Thymus (tissue), 11 donors: ENCODE measurements around the gene CHD5. TPM values are rescaled to one million over a fixed set of nuclear protein-coding genes. Genes with fewer than 3 reads are reported as not detected.

Source experiments
- DNase-seq, 9 donors: peaks; one replicate each; pipeline ENCODE4 v3.0.0-alpha.2; 2013; ENCODE audit warnings: low spot score in 9 of 9, low read depth in 6 of 9, missing footprints in 1 of 9
- H3K27ac ChIP-seq, 2 donors: one replicate each; pipeline ENCODE4 v1.5.1; 2013; ENCODE audit warnings: control low read depth in 1 of 2, low read depth in 1 of 2, low read length in 1 of 2, mild to moderate bottlenecking in 1 of 2, moderate library complexity in 1 of 2
- H3K27me3 ChIP-seq, 2 donors: one replicate each; pipeline ENCODE4 v1.5.1; 2013; ENCODE audit warnings: low read length in 1 of 2; ENCODE audit not compliant: control insufficient read depth in 2 of 2, insufficient read depth in 1 of 2
- H3K36me3 ChIP-seq, 2 donors: one replicate each; pipeline ENCODE4 v1.5.1; 2013; ENCODE audit warnings: low read length in 1 of 2, mild to moderate bottlenecking in 1 of 2, moderate library complexity in 1 of 2; ENCODE audit not compliant: control insufficient read depth in 2 of 2, insufficient read depth in 2 of 2
- H3K4me1 ChIP-seq, 2 donors: one replicate each; pipeline ENCODE4 v1.5.1; 2013; ENCODE audit warnings: low read length in 2 of 2; ENCODE audit not compliant: control insufficient read depth in 2 of 2, insufficient read depth in 2 of 2
- H3K4me3 ChIP-seq, 2 donors: one replicate each; pipeline ENCODE4 v1.5.1; 2013; ENCODE audit warnings: low read length in 2 of 2, control low read depth in 1 of 2, mild to moderate bottlenecking in 1 of 2
- H3K9me3 ChIP-seq, 2 donors: one replicate each; pipeline ENCODE4 v1.5.1; 2013; ENCODE audit warnings: low read length in 1 of 2, mild to moderate bottlenecking in 1 of 2; ENCODE audit not compliant: control insufficient read depth in 2 of 2, insufficient read depth in 1 of 2
- WGBS: extraction: QIAGEN DNeasy Blood & Tissue Kit; methylation state at CpG from one replicate; pipeline ENCODE4 v1.1.7; 2013; 5-methylcytosine and 5-hydroxymethylcytosine counted together
- polyA plus RNA-seq: library from polyadenylated mRNA; stranded (reverse); fragments of 200-250 nt; gene quantifications from one replicate; pipeline ENCODE4 v1.2.3, GENCODE V29; 2013
- total RNA-seq: library from RNA; stranded (reverse); fragments of 120-200 nt; gene quantifications from one replicate; pipeline ENCODE4 v1.2.4, GENCODE V29; 2013
- donor health status: healthy.

CHD5 gene
- total and polyA plus RNA-seq, 2 donors: 0.28 to 0.98 TPM

DNA sequence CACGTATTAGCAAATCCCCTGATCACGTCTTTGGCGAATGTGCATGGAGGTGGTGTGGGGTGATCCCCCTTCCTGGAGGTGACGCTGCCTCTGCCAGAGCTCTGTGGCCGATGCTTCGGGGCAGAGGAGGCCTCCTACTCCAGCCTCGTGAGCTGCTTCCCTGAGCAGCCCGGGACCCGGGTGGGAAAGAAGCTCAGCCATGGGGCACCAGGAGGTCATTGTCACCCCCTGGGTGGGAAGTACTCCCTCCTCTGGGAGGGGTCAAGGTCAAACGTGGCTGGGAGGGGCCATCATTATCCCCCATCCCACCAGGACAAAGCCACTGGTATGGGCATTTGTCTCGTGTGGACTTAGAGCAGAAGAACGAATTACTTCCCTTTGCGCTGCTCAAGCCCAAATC, 93.8 kb downstream of the CHD5 start:
- no peaks in the 10 kb centered on the region for H3K9me3 ChIP-seq
- peaks cover 0 to 26% of the 10 kb centered on the region in 2 donors for H3K36me3 ChIP-seq
- H3K27ac ChIP-seq: no peak overlapping the region
- 96% methylated on average over 13 of the region's 13 CpGs for WGBS
- H3K4me3 ChIP-seq: no peak overlapping the region
- H3K4me1 ChIP-seq: no peaks in the 10 kb centered on the region
- no peaks in the 10 kb centered on the region for H3K27me3 ChIP-seq
- DNase-seq: no peak

DNA sequence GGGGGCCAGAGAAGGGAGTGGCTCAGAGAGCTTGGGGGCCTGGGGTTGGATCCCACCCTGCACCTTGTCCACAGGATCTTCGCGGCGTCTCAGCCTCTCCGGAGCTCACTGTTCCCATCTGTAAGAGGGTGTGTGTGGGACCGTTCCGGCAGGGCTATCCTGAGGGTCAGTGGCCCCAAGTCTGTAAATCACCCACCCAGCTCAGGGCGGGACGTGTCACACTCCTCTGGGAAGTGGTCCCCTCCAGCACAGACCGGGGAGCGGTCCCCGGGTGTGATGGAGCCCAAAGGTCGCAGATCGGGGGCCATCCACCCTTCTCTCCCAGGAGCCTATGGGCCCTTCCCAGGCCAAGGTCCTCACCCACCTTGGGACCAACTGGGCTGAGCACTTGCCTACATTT, 94.5 kb downstream of the CHD5 start:
- no peak for DNase-seq
- Histone ChIP-seq H3K36me3 (peaks cover 0 to 32% of the 10 kb centered on the region in 2 donors), H3K27me3 (no peaks in the 10 kb centered on the region), H3K27ac (no peak overlapping the region), H3K4me3 (no peak overlapping the region), H3K4me1 (no peaks in the 10 kb centered on the region), H3K9me3 (no peaks in the 10 kb centered on the region)
- 97% methylated on average over 13 of the region's 13 CpGs for WGBS

DNA sequence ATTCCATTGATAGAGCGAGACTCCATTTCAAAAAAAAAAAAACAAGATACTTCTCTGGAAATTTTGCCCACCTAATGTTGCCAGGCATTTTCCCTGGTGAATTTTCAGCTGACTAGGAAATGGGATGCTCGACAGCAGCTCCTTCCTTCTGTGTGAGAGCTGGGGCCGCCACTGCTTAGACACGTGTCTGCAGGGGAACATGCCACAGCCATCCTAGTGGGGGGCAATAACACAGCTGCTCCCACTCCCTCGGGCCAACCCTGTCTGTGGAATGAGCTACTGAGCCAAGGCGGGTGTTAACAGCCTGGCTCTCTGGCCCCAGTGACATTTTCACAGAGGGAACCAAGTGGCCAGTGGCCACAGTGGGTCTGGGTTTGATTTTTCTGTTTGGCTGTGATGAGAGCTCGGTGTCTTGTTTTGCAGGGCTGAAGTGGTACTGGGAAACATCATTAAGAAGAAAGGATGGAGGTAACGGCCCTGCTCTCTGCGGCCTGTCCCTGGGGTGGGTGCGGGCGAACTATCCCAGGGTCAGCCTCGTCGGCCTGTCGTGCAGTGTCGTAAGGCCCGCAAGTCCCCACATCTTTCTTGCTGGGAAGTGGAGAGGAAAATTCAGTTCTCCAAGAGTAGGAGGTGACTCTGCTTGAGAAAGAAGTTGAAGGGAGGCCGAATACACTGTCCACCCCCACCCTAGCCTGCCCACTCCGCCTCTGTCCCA, 95.2 kb downstream of the CHD5 start:
- no peak overlapping the region for H3K27ac ChIP-seq
- WGBS: 98% methylated on average over 18 of the region's 18 CpGs
- no peaks in the 10 kb centered on the region for H3K9me3 ChIP-seq
- no peak overlapping the region for H3K4me3 ChIP-seq
- H3K27me3 ChIP-seq: no peaks in the 10 kb centered on the region
- no peaks in the 10 kb centered on the region for H3K4me1 ChIP-seq
- no peak for DNase-seq
- peaks cover 0 to 26% of the 10 kb centered on the region in 2 donors for H3K36me3 ChIP-seq

GRCh38 chr1:6083801-6084446, 96.2 kb downstream of the CHD5 start:
- no peak overlapping the region for H3K4me3 ChIP-seq
- H3K9me3 ChIP-seq: no peaks in the 10 kb centered on the region
- DNase-seq: no peak
- no peaks in the 10 kb centered on the region for H3K27me3 ChIP-seq
- H3K36me3 ChIP-seq: peaks cover 0 to 26% of the 10 kb centered on the region in 2 donors
- WGBS: 96% methylated on average over 12 of the region's 12 CpGs
- no peak overlapping the region for H3K27ac ChIP-seq
- no peaks in the 10 kb centered on the region for H3K4me1 ChIP-seq

GRCh38 chr1:6083385-6083784, 96.7 kb downstream of the CHD5 start:
- DNase-seq: no peak
- Histone ChIP-seq H3K9me3 (no peaks in the 10 kb centered on the region), H3K4me3 (no peak overlapping the region), H3K27ac (no peak overlapping the region), H3K4me1 (no peaks in the 10 kb centered on the region), H3K27me3 (no peaks in the 10 kb centered on the region), H3K36me3 (peaks cover 0 to 31% of the 10 kb centered on the region in 2 donors)
- 95% methylated on average over 18 of the region's 18 CpGs for WGBS

- H3K9me3 ChIP-seq: no peaks in the 10 kb centered on the region
- H3K27me3 ChIP-seq: no peaks in the 10 kb centered on the region
- DNase-seq: no peak
- peaks cover 0 to 31% of the 10 kb centered on the region in 2 donors for H3K36me3 ChIP-seq
- no peak overlapping the region for H3K27ac ChIP-seq
- H3K4me3 ChIP-seq: no peak overlapping the region
- 91% methylated on average over 10 of the region's 10 CpGs for WGBS
- no peaks in the 10 kb centered on the region for H3K4me1 ChIP-seq
Observed at GRCh38 chr1:6082430-6082971, 97.6 kb downstream of the CHD5 start.

DNA sequence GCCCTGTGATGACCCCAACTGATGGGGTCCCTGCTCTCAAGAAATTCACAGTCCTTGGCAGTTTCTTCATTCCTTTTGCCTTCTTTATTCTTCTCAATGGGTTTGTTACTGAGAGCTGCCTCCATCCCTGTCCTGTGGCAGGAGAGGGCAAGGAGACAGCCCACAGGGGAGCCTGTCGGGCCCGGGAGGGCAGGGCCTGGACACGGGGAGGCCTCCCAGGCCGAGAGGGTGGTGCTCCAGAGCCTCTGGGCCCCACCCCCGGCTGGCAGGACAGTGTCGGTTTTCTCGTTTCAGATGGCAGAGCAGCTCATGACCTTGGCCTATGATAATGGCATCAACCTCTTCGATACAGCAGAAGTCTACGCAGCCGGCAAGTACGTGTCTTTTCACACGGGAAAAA, 98.2 kb downstream of the CHD5 start:
- Histone ChIP-seq H3K4me3 (no peak overlapping the region), H3K36me3 (peaks cover 0 to 31% of the 10 kb centered on the region in 2 donors), H3K27me3 (no peaks in the 10 kb centered on the region), H3K9me3 (no peaks in the 10 kb centered on the region), H3K27ac (no peak overlapping the region), H3K4me1 (no peaks in the 10 kb centered on the region)
- DNase-seq: no peak
- 97% methylated on average over 12 of the region's 12 CpGs for WGBS

- H3K4me1 ChIP-seq: no peaks in the 10 kb centered on the region
- no peaks in the 10 kb centered on the region for H3K27me3 ChIP-seq
- 92% methylated on average over 12 of the region's 12 CpGs for WGBS
- H3K27ac ChIP-seq: no peak overlapping the region
- peaks cover 0 to 31% of the 10 kb centered on the region in 2 donors for H3K36me3 ChIP-seq
- no peaks in the 10 kb centered on the region for H3K9me3 ChIP-seq
- no peak for DNase-seq
- H3K4me3 ChIP-seq: no peak overlapping the region
Observed at GRCh38 chr1:6080469-6080868, 99.7 kb downstream of the CHD5 start.

- no peaks in the 10 kb centered on the region for H3K4me1 ChIP-seq
- no peaks in the 10 kb centered on the region for H3K9me3 ChIP-seq
- no peak for DNase-seq
- 98% methylated on average over 16 of the region's 16 CpGs for WGBS
- H3K27me3 ChIP-seq: no peaks in the 10 kb centered on the region
- H3K4me3 ChIP-seq: no peak overlapping the region
- H3K36me3 ChIP-seq: peaks cover 3 to 38% of the 10 kb centered on the region in 2 donors
- H3K27ac ChIP-seq: no peak overlapping the region
Observed at GRCh38 chr1:6077919-6078318, 102.2 kb downstream of the CHD5 start.
